ENCODE data around the gene OPTN.
"Not testable (repeated sequence)": the region's sequence is repeated elsewhere in the genome, so short reads cannot be mapped to it uniquely, and the experiment has no call there.

DNA sequence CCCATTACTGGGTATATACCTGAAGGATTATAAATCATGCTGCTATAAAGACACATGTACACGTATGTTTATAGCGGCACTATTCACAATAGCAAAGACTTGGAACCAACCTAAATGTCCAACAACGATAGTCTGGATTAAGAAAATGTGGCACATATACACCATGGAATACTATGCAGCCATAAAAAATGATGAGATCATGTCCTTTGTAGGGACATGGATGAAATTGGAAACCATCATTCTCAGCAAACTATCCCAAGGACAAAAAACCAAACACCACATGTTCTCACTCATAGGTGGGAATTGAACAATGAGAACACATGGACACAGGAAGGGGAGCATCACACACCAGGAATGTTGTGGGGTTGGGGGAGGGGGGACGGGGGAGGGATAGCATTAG is 55.9 kb downstream of the OPTN start:
- not testable (repeated sequence) for TF ChIP-seq POLR2A, EP300 (IDR thresholded peaks at IDR 0.05)
- TF ChIP-seq, protein P1, sequence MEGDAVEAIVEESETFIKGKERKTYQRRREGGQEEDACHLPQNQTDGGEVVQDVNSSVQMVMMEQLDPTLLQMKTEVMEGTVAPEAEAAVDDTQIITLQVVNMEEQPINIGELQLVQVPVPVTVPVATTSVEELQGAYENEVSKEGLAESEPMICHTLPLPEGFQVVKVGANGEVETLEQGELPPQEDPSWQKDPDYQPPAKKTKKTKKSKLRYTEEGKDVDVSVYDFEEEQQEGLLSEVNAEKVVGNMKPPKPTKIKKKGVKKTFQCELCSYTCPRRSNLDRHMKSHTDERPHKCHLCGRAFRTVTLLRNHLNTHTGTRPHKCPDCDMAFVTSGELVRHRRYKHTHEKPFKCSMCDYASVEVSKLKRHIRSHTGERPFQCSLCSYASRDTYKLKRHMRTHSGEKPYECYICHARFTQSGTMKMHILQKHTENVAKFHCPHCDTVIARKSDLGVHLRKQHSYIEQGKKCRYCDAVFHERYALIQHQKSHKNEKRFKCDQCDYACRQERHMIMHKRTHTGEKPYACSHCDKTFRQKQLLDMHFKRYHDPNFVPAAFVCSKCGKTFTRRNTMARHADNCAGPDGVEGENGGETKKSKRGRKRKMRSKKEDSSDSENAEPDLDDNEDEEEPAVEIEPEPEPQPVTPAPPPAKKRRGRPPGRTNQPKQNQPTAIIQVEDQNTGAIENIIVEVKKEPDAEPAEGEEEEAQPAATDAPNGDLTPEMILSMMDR (IDR thresholded peaks at IDR 0.05), result not testable (repeated sequence)
